ENCODE data around the gene MAN2A1. TPM values are rescaled to one million over a fixed set of nuclear protein-coding genes. Genes with fewer than 3 reads are reported as not detected.

MAN2A1 gene
- total and polyA plus RNA-seq, 2 donors (not counting 1 experiment from before 2014, with no cell fraction given): 51.6 to 70.5 TPM

GRCh38 chr5:109876941-109877669 lies 187.4 kb downstream of the MAN2A1 start:
- Histone ChIP-seq H3K4me2 (ENCODE audit: extremely low read depth, insufficient read depth, low read length) (no peak overlapping the region), H3K9me3 (ENCODE audit: control insufficient read depth, insufficient read depth, low read depth, low read length) (no peaks in the 10 kb centered on the region), H3K4me3 (replicated peaks in 1 of 4; ENCODE audit: control extremely low read depth in 1 of 4, insufficient read depth in 1 of 4, low read depth in 3 of 4, low read length in 4 of 4) (no peak overlapping the region), H3K79me2 (ENCODE audit: control insufficient read depth, insufficient read depth, low read length) (no peaks in the 10 kb centered on the region), H3K9ac (ENCODE audit: insufficient read depth, low read length) (no peak overlapping the region), H3K27ac (ENCODE audit: insufficient read depth, low read length) (no peak overlapping the region), H3K36me3 (ENCODE audit: control insufficient read depth, insufficient read depth, low read length) (no peaks in the 10 kb centered on the region), H2AFZ (ENCODE audit: low read length) (no peak overlapping the region), H3K4me1 (ENCODE audit: control insufficient read depth, extremely low read depth, insufficient read depth, low read length) (peaks cover 2% of the 10 kb centered on the region), H3K27me3 (ENCODE audit: control insufficient read depth, insufficient read depth, low read length) (no peaks in the 10 kb centered on the region), H4K20me1 (ENCODE audit: control insufficient read depth, extremely low read depth, insufficient read depth, low read length) (no peaks in the 10 kb centered on the region)
- TF ChIP-seq EZH2 (IDR thresholded peaks at IDR 0.05; ENCODE audit: low read length, missing control alignments) (no peak), CTCF (conservative IDR thresholded peaks at IDR 0.05 in 1 of 2, IDR thresholded peaks at IDR 0.05 in 1 of 2; ENCODE audit: low read depth in 1 of 2, low read length in 2 of 2) (no peak)
- peak; percentile 26 to 90 for DNase-seq (ENCODE audit: low read depth in 2 of 2)

DNA sequence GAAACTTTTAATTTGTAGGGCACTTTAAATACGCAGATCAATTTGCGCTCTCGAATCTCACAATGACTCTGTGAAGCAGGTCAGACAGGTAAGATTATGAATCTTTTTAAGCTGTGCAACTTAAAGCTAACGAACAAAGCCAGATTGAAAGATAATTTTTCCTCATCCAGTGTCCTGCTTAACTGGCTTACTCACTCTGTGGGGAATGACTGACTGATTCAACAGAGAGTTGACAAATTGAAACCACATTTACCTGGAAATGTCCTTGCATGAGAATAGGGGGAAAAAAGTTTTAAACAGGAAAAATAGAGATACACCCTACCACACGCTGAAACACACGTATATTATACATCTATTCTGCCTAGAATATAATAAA lies 187.9 kb downstream of the MAN2A1 start:
- no peaks in the 10 kb centered on the region for H4K20me1 ChIP-seq (ENCODE audit: control insufficient read depth, extremely low read depth, insufficient read depth, low read length)
- no peaks in the 10 kb centered on the region for H3K79me2 ChIP-seq (ENCODE audit: control insufficient read depth, insufficient read depth, low read length)
- no peaks in the 10 kb centered on the region for H3K9me3 ChIP-seq (ENCODE audit: control insufficient read depth, insufficient read depth, low read depth, low read length)
- peaks cover 2% of the 10 kb centered on the region for H3K4me1 ChIP-seq (ENCODE audit: control insufficient read depth, extremely low read depth, insufficient read depth, low read length)
- no peak overlapping the region for H2AFZ ChIP-seq (ENCODE audit: low read length)
- H3K4me3 ChIP-seq (replicated peaks in 1 of 4; ENCODE audit: control extremely low read depth in 1 of 4, insufficient read depth in 1 of 4, low read depth in 3 of 4, low read length in 4 of 4): no peak overlapping the region
- DNase-seq (ENCODE audit: low read depth in 2 of 2): peak in 1 of 2 donors; percentile 64
- H3K27ac ChIP-seq (ENCODE audit: insufficient read depth, low read length): no peak overlapping the region
- H3K4me2 ChIP-seq (ENCODE audit: extremely low read depth, insufficient read depth, low read length): no peak overlapping the region
- H3K36me3 ChIP-seq (ENCODE audit: control insufficient read depth, insufficient read depth, low read length): no peaks in the 10 kb centered on the region
- H3K9ac ChIP-seq (ENCODE audit: insufficient read depth, low read length): no peak overlapping the region
- no peaks in the 10 kb centered on the region for H3K27me3 ChIP-seq (ENCODE audit: control insufficient read depth, insufficient read depth, low read length)
- TF ChIP-seq CTCF (conservative IDR thresholded peaks at IDR 0.05 in 1 of 2, IDR thresholded peaks at IDR 0.05 in 1 of 2; ENCODE audit: low read depth in 1 of 2, low read length in 2 of 2) (no peak), EZH2 (IDR thresholded peaks at IDR 0.05; ENCODE audit: low read length, missing control alignments) (no peak)

DNA sequence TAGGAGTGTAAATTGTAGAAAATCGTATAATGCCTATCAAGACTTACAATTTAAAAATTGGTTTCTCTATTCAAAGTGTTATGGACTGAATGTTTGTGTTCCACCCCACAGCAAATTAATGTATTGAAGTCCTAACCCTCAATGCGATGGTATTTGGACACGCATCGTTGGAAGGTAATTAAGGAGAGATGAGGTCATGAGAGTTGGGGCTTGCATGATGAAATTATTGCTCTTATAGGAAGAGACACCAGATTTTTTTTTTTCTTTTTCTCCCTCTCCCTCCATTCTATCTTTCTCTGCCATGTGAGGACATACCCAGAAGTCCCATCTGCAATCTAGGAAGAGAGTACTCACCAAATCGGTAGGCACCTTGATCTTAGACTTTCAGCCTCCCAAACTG lies 189.2 kb downstream of the MAN2A1 start:
- TF ChIP-seq CTCF (conservative IDR thresholded peaks at IDR 0.05 in 1 of 2, IDR thresholded peaks at IDR 0.05 in 1 of 2; ENCODE audit: low read depth in 1 of 2, low read length in 2 of 2) (no peak), EZH2 (IDR thresholded peaks at IDR 0.05; ENCODE audit: low read length, missing control alignments) (no peak)

More for the DNA sequence above, 189.2 kb downstream of the MAN2A1 start:
- Histone ChIP-seq H3K4me1 (ENCODE audit: control insufficient read depth, extremely low read depth, insufficient read depth, low read length) (peaks cover 2% of the 10 kb centered on the region), H3K27ac (ENCODE audit: insufficient read depth, low read length) (no peak overlapping the region), H3K79me2 (ENCODE audit: control insufficient read depth, insufficient read depth, low read length) (no peaks in the 10 kb centered on the region), H3K4me2 (ENCODE audit: extremely low read depth, insufficient read depth, low read length) (no peak overlapping the region), H3K4me3 (replicated peaks in 1 of 4; ENCODE audit: control extremely low read depth in 1 of 4, insufficient read depth in 1 of 4, low read depth in 3 of 4, low read length in 4 of 4) (no peak overlapping the region), H3K9me3 (ENCODE audit: control insufficient read depth, insufficient read depth, low read depth, low read length) (no peaks in the 10 kb centered on the region), H3K27me3 (ENCODE audit: control insufficient read depth, insufficient read depth, low read length) (no peaks in the 10 kb centered on the region), H3K9ac (ENCODE audit: insufficient read depth, low read length) (no peak overlapping the region), H2AFZ (ENCODE audit: low read length) (no peak overlapping the region), H3K36me3 (ENCODE audit: control insufficient read depth, insufficient read depth, low read length) (no peaks in the 10 kb centered on the region), H4K20me1 (ENCODE audit: control insufficient read depth, extremely low read depth, insufficient read depth, low read length) (no peaks in the 10 kb centered on the region)
- no peak for DNase-seq (ENCODE audit: low read depth in 2 of 2)

All from fibroblast of lung (primary cell).